ENCODE measurements around the gene SETD2. TPM values are rescaled to one million over a fixed set of nuclear protein-coding genes. Genes with fewer than 3 reads are reported as not detected.

Gene SETD2
- total RNA-seq, 1 experiment from 2014 or later, result 60.8 TPM

DNA sequence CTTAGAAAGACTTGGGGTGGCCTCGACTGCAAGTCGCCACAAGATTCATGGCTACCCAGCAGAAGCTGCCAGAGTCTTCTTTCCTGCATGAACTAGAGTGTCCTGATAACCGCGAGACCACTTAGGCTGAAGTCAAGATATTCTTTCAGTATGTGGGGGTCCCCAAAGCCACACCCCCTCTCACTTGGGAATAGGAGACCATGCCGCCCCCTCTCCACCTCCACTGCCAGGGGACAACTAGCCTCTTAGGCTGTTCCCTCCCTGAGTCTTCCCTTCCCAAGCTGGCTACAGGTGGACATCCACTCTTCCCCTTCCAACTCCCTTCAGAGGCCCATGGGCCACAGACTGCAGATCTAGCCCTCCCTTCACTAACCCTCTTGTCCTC, 186.1 kb downstream of the SETD2 start:
- no peak overlapping the region for H3K9ac ChIP-seq (ENCODE audit: extremely low read depth, insufficient read length, low read length)
- peaks cover 0 to 3% of the 10 kb centered on the region in 2 experiments; a peak in 1 of 5 replicates for H3K9me3 Mint-ChIP-seq
- H3K4me3 Mint-ChIP-seq, result peak overlapping the region; percentile 98 to 99

More for the DNA sequence above, 186.1 kb downstream of the SETD2 start:
- peaks cover 6% of the 10 kb centered on the region for H3K23me2 ChIP-seq (ENCODE audit: insufficient read length, low read depth, low read length, poor library complexity, severe bottlenecking)
- no peak overlapping the region for H2AFZ ChIP-seq (ENCODE audit: low read length)
- no peak overlapping the region for H3K23ac ChIP-seq (ENCODE audit: insufficient read length, low read depth, low read length)
- no peak overlapping the region for H4K91ac ChIP-seq (ENCODE audit: insufficient read length, low read depth, low read length)
- no peak overlapping the region for H3K14ac ChIP-seq (ENCODE audit: insufficient read depth, low read length)
- H3K9me3 ChIP-seq (ENCODE audit: control insufficient read depth, low read depth, low read length), result no peaks in the 10 kb centered on the region
- H3K4me2 ChIP-seq (ENCODE audit: insufficient read depth, insufficient read length, low read length), result peak overlapping the region; percentile 45
- no peak overlapping the region for H3K27ac ChIP-seq (ENCODE audit: insufficient read length, low read depth, low read length)
- Mint-ChIP-seq H3K36me3 (ENCODE audit: insufficient read depth in 1 of 3, low read depth in 3 of 3) (peaks cover 14 to 17% (median 14%) of the 10 kb centered on the region in 3 experiments), H3K27me3 (ENCODE audit: low read depth) (peaks cover 3% of the 10 kb centered on the region; the same call in 1 of the 2 replicates), H3K4me1 (peaks cover 37 to 45% of the 10 kb centered on the region in 2 experiments), H3K27ac (peak overlapping the region; percentile 88 to 96 (median 95); a peak in 5 of 7 replicates)
- H3K79me2 ChIP-seq (ENCODE audit: insufficient read depth, low read length), result peaks cover 23% of the 10 kb centered on the region
- H4K5ac ChIP-seq (ENCODE audit: insufficient read length, low read depth, low read length), result no peak overlapping the region
- WGBS (ENCODE audit: extremely low coverage, insufficient read length, low lambda C conversion rate), result no CpG with 5 or more reads among the region's 5 CpGs
- H3K79me1 ChIP-seq (ENCODE audit: insufficient read depth, low read depth, low read length, poor library complexity, severe bottlenecking), result peaks cover 3% of the 10 kb centered on the region
- no peak overlapping the region for H2AK5ac ChIP-seq (ENCODE audit: insufficient read length, low read length)
- H2BK12ac ChIP-seq (ENCODE audit: insufficient read length, low read depth, low read length), result no peak overlapping the region
- DNase-seq, result no peak
- H3K56ac ChIP-seq (ENCODE audit: insufficient read length, low read depth, low read length), result no peak overlapping the region
- peaks cover 4% of the 10 kb centered on the region; the same call in 1 of the 2 replicates for H3K27me3 ChIP-seq (ENCODE audit: insufficient read depth, low read length)
- no peak overlapping the region for H2BK20ac ChIP-seq (ENCODE audit: low read depth, low read length, poor library complexity, severe bottlenecking)
- H4K20me1 ChIP-seq (ENCODE audit: control insufficient read depth, insufficient read depth, insufficient read length), result no peaks in the 10 kb centered on the region
- H3K4me1 ChIP-seq (ENCODE audit: insufficient read depth, low read length), result peaks cover 4% of the 10 kb centered on the region; the same call in 1 of the 2 replicates
- no peak overlapping the region for H3K18ac ChIP-seq (ENCODE audit: insufficient read length, low read depth, low read length)
- no peak overlapping the region; the same call in 1 of the 2 replicates for H2BK15ac ChIP-seq (ENCODE audit: low read depth, low read length)
- TF ChIP-seq, protein P1, sequence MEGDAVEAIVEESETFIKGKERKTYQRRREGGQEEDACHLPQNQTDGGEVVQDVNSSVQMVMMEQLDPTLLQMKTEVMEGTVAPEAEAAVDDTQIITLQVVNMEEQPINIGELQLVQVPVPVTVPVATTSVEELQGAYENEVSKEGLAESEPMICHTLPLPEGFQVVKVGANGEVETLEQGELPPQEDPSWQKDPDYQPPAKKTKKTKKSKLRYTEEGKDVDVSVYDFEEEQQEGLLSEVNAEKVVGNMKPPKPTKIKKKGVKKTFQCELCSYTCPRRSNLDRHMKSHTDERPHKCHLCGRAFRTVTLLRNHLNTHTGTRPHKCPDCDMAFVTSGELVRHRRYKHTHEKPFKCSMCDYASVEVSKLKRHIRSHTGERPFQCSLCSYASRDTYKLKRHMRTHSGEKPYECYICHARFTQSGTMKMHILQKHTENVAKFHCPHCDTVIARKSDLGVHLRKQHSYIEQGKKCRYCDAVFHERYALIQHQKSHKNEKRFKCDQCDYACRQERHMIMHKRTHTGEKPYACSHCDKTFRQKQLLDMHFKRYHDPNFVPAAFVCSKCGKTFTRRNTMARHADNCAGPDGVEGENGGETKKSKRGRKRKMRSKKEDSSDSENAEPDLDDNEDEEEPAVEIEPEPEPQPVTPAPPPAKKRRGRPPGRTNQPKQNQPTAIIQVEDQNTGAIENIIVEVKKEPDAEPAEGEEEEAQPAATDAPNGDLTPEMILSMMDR (conservative IDR thresholded peaks at IDR 0.05), result no peak
- no peak overlapping the region for H2BK5ac ChIP-seq (ENCODE audit: insufficient read length, low read length)
- H3K4ac ChIP-seq (ENCODE audit: low read depth, low read length), result no peak overlapping the region
- no peak overlapping the region for H4K8ac ChIP-seq (replicated peaks; ENCODE audit: insufficient read length, low read depth, low read length)
- no peak overlapping the region for H2BK120ac ChIP-seq (ENCODE audit: low read depth, low read length, poor library complexity, severe bottlenecking)
- H3T11ph ChIP-seq (ENCODE audit: low read length), result no peak overlapping the region

All from H9 (cell line).